CD14-positive monocyte (primary cell): ENCODE results near the gene PDIA5. TPM values are rescaled to one million over a fixed set of nuclear protein-coding genes. Genes with fewer than 3 reads are reported as not detected.

Experiments
- DNase-seq, 3 donors: peaks; one replicate each; pipeline ENCODE4 v3.0.0-alpha.2; 2011 to 2022
- H2AFZ ChIP-seq: 2 replicates; pipeline ENCODE4 v1.6.0; 2012; ENCODE audit warnings: mild to moderate bottlenecking, low read depth, low read length, inconsistent platforms; ENCODE audit not compliant: insufficient read depth, poor library complexity, severe bottlenecking
- H3K27ac ChIP-seq, 2 donors: 1 replicate in 1 of 2; 2 replicates in 1 of 2; pipeline ENCODE4 v1.5.1; 2012 to 2013; ENCODE audit warnings: low read length in 2 of 2, control low read depth in 1 of 2, inconsistent platforms in 1 of 2, low read depth in 1 of 2, mild to moderate bottlenecking in 1 of 2
- H3K27me3 ChIP-seq, 2 donors: one replicate each; pipeline versions ENCODE4 v1.6.0 to v1.6.1; 2011 to 2013; ENCODE audit warnings: low read length in 2 of 2; ENCODE audit not compliant: control insufficient read depth in 2 of 2, insufficient read depth in 2 of 2
- H3K36me3 ChIP-seq, 2 donors: replicated peaks in 1 of 2; 1 replicate in 1 of 2; 2 replicates in 1 of 2; pipeline versions ENCODE4 v1.5.1 to v1.6.1; 2012 to 2013; ENCODE audit warnings: low read length in 2 of 2, control low read depth in 1 of 2, inconsistent platforms in 1 of 2, mild to moderate bottlenecking in 1 of 2; ENCODE audit not compliant: insufficient read depth in 2 of 2, control insufficient read depth in 1 of 2
- H3K4me1 ChIP-seq, 2 donors: 1 replicate in 1 of 2; 2 replicates in 1 of 2; pipeline versions ENCODE4 v1.5.1 to v1.6.1; 2012 to 2013; ENCODE audit warnings: low read length in 2 of 2, control low read depth in 1 of 2, inconsistent platforms in 1 of 2, mild to moderate bottlenecking in 1 of 2, moderate library complexity in 1 of 2; ENCODE audit not compliant: insufficient read depth in 2 of 2, control insufficient read depth in 1 of 2
- H3K4me2 ChIP-seq: replicated peaks from 2 replicates; pipeline ENCODE3; 2012; ENCODE audit warnings: low read length, moderate library complexity, mild to moderate bottlenecking; ENCODE audit not compliant: poor library complexity, severe bottlenecking; ENCODE audit errors: extremely low read depth
- H3K4me3 ChIP-seq, 3 experiments: fragments of 200-600 bp in 1 of 3; sonication (generic) in 1 of 3; replicated peaks in 1 of 3; 1 replicate in 2 of 3; 2 replicates in 1 of 3; pipeline ENCODE4 v1.5.1; 2011 to 2013; ENCODE audit warnings: low read length in 3 of 3, mild to moderate bottlenecking in 3 of 3, control low read depth in 2 of 3, low read depth in 2 of 3, inconsistent platforms in 1 of 3, moderate library complexity in 1 of 3
- H3K79me2 ChIP-seq: 2 replicates; pipeline ENCODE4 v1.6.0; 2012; ENCODE audit warnings: mild to moderate bottlenecking, control low read depth, inconsistent platforms, low read length, moderate library complexity; ENCODE audit not compliant: insufficient read depth
- H3K9ac ChIP-seq: 2 replicates; pipeline ENCODE4 v1.6.0; 2017; ENCODE audit warnings: low read length, mild to moderate bottlenecking; ENCODE audit not compliant: insufficient read depth, poor library complexity, severe bottlenecking
- H3K9me3 ChIP-seq, 2 donors: replicated peaks in 1 of 2; 1 replicate in 1 of 2; 2 replicates in 1 of 2; pipeline versions ENCODE4 v1.5.1 to v1.6.1; 2012 to 2013; ENCODE audit warnings: low read length in 2 of 2, control low read depth in 1 of 2; ENCODE audit not compliant: control insufficient read depth in 1 of 2, insufficient read depth in 1 of 2
- H4K20me1 ChIP-seq: 2 replicates; pipeline ENCODE4 v1.6.0; 2012; ENCODE audit warnings: mild to moderate bottlenecking, low read length, control low read depth, moderate library complexity; ENCODE audit not compliant: insufficient read depth
- H3K27ac Mint-ChIP-seq, 7 donors: one replicate each; pipeline ENCODE4 v1.8.0; 2020; ENCODE audit warnings: mild to moderate bottlenecking in 7 of 7, mixed read lengths in 7 of 7, moderate library complexity in 6 of 7, inconsistent platforms in 2 of 7
- H3K27me3 Mint-ChIP-seq, 3 donors: one replicate each; pipeline ENCODE4 v1.8.0; 2021 to 2022; ENCODE audit warnings: low read depth in 3 of 3, mild to moderate bottlenecking in 3 of 3, mixed read lengths in 3 of 3, moderate library complexity in 3 of 3, inconsistent platforms in 1 of 3
- H3K36me3 Mint-ChIP-seq, 2 donors: one replicate each; pipeline ENCODE4 v1.8.0; 2020; ENCODE audit warnings: mixed read lengths in 2 of 2, inconsistent platforms in 1 of 2, mild to moderate bottlenecking in 1 of 2
- H3K4me1 Mint-ChIP-seq: one replicate; pipeline ENCODE4 v1.8.0; 2020; ENCODE audit warnings: mild to moderate bottlenecking, mixed read lengths
- H3K4me3 Mint-ChIP-seq, 2 donors: one replicate each; pipeline ENCODE4 v1.8.0; 2020; ENCODE audit warnings: mild to moderate bottlenecking in 2 of 2, mixed read lengths in 2 of 2, moderate library complexity in 1 of 2
- H3K9me3 Mint-ChIP-seq, 7 donors: one replicate each; pipeline ENCODE4 v1.8.0; 2020 to 2022; ENCODE audit warnings: mixed read lengths in 7 of 7, mild to moderate bottlenecking in 6 of 7, moderate library complexity in 6 of 7, inconsistent platforms in 2 of 7
- WGBS: methylation state at CpG from one replicate; pipeline ENCODE4 v1.1.5; 2013; ENCODE audit warnings: missing lambda C conversion rate; ENCODE audit not compliant: insufficient coverage; 5-methylcytosine and 5-hydroxymethylcytosine counted together
- intact Hi-C, 2 donors: fragments of 100-400 bp; cut with micrococcal nuclease; formaldehyde crosslinking; loops; one replicate each; pipeline versions ENCODE4 v1.15.0 to v1.15.1; 2023
- polyA plus RNA-seq, 3 donors: library from polyadenylated mRNA; depleted of rRNA in 1 of 3; unstranded in 2 of 3; stranded (reverse) in 1 of 3; fragments of 300-500 nt in 2 of 3; fragments of >200 nt in 1 of 3; fragmentation: Illumina TruSeq in 2 of 3; gene quantifications; 1 replicate in 2 of 3; 2 replicates in 1 of 3; pipeline ENCODE4 v1.2.3, GENCODE V29; 2012 to 2021
- TF ChIP-seq, protein P1 (sequence below): fragments of 200-600 bp; IDR thresholded peaks from one replicate; pipeline ENCODE4 v1.8.0; 2022; ENCODE audit warnings: antibody characterized with exemption, mild to moderate bottlenecking

PDIA5 gene
- polyA plus RNA-seq, 3 donors = 7.1 to 10.0 (median 9.2) TPM

DNA sequence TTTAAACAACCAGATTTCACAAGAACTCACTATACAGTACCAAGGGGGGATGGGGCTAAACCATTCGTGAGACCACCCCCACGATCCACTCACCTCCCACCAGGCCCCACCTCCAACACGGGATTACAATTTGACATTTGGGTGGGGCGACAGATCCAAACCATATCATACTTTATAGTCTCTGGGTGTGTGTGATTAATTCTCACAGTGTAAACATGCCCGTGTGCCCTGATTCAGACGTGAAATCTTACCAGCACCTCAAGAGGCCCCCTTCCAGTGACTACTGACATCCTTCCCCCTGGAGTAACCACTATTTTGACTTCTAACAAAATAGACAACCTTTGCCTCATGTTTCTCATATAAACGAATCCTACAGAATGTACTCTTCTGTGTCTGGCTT lies 5.0 kb upstream of the PDIA5 start:
- Histone ChIP-seq H3K4me3 (no peak overlapping the region), H3K36me3 (no peaks in the 10 kb centered on the region), H4K20me1 (no peaks in the 10 kb centered on the region), H3K4me1 (peaks cover 4 to 5% of the 10 kb centered on the region in 2 donors), H2AFZ (no peak overlapping the region), H3K9ac (no peak overlapping the region), H3K27ac (no peak overlapping the region), H3K27me3 (no peaks in the 10 kb centered on the region), H3K79me2 (no peaks in the 10 kb centered on the region), H3K4me2 (no peak overlapping the region), H3K9me3 (no peaks in the 10 kb centered on the region)
- 89% methylated on average over 2 of the region's 7 CpGs for WGBS
- peaks cover 0 to 3% (median 1%) of the 10 kb centered on the region in 3 donors for H3K27me3 Mint-ChIP-seq
- TF ChIP-seq, protein P1, sequence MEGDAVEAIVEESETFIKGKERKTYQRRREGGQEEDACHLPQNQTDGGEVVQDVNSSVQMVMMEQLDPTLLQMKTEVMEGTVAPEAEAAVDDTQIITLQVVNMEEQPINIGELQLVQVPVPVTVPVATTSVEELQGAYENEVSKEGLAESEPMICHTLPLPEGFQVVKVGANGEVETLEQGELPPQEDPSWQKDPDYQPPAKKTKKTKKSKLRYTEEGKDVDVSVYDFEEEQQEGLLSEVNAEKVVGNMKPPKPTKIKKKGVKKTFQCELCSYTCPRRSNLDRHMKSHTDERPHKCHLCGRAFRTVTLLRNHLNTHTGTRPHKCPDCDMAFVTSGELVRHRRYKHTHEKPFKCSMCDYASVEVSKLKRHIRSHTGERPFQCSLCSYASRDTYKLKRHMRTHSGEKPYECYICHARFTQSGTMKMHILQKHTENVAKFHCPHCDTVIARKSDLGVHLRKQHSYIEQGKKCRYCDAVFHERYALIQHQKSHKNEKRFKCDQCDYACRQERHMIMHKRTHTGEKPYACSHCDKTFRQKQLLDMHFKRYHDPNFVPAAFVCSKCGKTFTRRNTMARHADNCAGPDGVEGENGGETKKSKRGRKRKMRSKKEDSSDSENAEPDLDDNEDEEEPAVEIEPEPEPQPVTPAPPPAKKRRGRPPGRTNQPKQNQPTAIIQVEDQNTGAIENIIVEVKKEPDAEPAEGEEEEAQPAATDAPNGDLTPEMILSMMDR = no peak
- no peak overlapping the region for H3K27ac Mint-ChIP-seq
- peaks cover 10% of the 10 kb centered on the region for H3K4me1 Mint-ChIP-seq
- H3K36me3 Mint-ChIP-seq = no peaks in the 10 kb centered on the region
- intact Hi-C loops = no loop called here
- peaks cover 0 to 4% (median 0%) of the 10 kb centered on the region in 7 donors for H3K9me3 Mint-ChIP-seq
- no peak for DNase-seq
- H3K4me3 Mint-ChIP-seq = no peak overlapping the region

DNA sequence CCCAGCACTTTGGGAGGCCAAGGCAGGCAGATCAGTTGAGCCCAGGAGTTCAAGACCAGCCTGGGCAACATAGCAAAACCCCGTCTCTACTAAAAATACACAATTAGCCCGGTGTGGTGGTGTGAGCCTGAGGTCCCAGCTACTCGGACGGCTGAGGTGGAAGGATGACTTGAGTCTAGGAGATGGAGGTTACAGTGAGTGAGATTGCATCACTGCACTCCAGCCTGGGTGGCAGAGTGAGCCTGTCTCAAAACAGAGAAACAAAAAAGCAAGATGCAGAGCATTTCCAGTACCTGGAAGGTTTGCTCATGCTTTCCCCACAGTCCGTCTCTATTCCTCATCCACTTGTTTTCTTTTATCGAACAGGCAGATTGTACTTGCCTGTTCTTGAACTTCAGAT lies 3.8 kb upstream of the PDIA5 start:
- Histone ChIP-seq H3K36me3 (no peaks in the 10 kb centered on the region), H3K79me2 (peaks cover 10% of the 10 kb centered on the region), H3K4me1 (peaks cover 11 to 15% of the 10 kb centered on the region in 2 donors), H3K4me2 (no peak overlapping the region), H3K27ac (no peak overlapping the region), H3K4me3 (no peak overlapping the region), H4K20me1 (no peaks in the 10 kb centered on the region), H3K9me3 (no peaks in the 10 kb centered on the region), H3K9ac (no peak overlapping the region), H3K27me3 (no peaks in the 10 kb centered on the region), H2AFZ (no peak overlapping the region)
- Mint-ChIP-seq H3K27ac (no peak overlapping the region), H3K9me3 (peaks cover 0 to 4% (median 0%) of the 10 kb centered on the region in 7 donors), H3K27me3 (peaks cover 0 to 3% (median 1%) of the 10 kb centered on the region in 3 donors), H3K4me3 (no peak overlapping the region), H3K4me1 (peaks cover 15% of the 10 kb centered on the region), H3K36me3 (no peaks in the 10 kb centered on the region)
- intact Hi-C loops = no loop called here
- TF ChIP-seq, protein P1 = no peak
- no CpG with 5 or more reads among the region's 6 CpGs for WGBS
- DNase-seq = no peak
